ENCODE data around the gene C17orf113. TPM values are rescaled to one million over a fixed set of nuclear protein-coding genes. Genes with fewer than 3 reads are reported as not detected.
A peak's percentile ranks its signal among the peaks of the same experiment; 100 is the strongest.

Gene C17orf113
- total and polyA plus RNA-seq, 2 of the 13 experiments (the other 11 are each of a cell fraction or from before 2014, with no cell fraction given) = 0.87 to 1.1 TPM

- TF ChIP-seq TRIM22 (IDR thresholded peaks at IDR 0.05) = no peak
- TF ChIP-seq ETS1 (CRISPR knock-in tag; IDR thresholded peaks at IDR 0.05) = no peak
- TF ChIP-seq ZSCAN31 (CRISPR knock-in tag; IDR thresholded peaks at IDR 0.05; ENCODE audit: low read depth) = peak; percentile 73; the same call in 1 of the 2 replicates
- TF ChIP-seq RBM39 (IDR thresholded peaks at IDR 0.05; ENCODE audit: low read depth, low read length, poor library complexity, severe bottlenecking) = peak; percentile 61
- peak; percentile 41; the same call in 1 of the 2 replicates for TF ChIP-seq SP4 (CRISPR knock-in tag; IDR thresholded peaks at IDR 0.05)
- 0 out of 2 replicates have a peak, but pooled peaks have one; percentile 75 for TF ChIP-seq ZNF160 (CRISPR knock-in tag; IDR thresholded peaks at IDR 0.05)
- TF ChIP-seq NRL (CRISPR knock-in tag; IDR thresholded peaks at IDR 0.05; ENCODE audit: borderline replicate concordance) = peak; percentile 66; the same call in 1 of the 2 replicates
- TF ChIP-seq, protein P1, sequence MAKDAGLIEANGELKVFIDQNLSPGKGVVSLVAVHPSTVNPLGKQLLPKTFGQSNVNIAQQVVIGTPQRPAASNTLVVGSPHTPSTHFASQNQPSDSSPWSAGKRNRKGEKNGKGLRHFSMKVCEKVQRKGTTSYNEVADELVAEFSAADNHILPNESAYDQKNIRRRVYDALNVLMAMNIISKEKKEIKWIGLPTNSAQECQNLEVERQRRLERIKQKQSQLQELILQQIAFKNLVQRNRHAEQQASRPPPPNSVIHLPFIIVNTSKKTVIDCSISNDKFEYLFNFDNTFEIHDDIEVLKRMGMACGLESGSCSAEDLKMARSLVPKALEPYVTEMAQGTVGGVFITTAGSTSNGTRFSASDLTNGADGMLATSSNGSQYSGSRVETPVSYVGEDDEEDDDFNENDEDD (CRISPR knock-in tag; IDR thresholded peaks at IDR 0.05; ENCODE audit: borderline replicate concordance) = peak; percentile 34; the same call in 1 of the 2 replicates
- TF ChIP-seq, protein P2, sequence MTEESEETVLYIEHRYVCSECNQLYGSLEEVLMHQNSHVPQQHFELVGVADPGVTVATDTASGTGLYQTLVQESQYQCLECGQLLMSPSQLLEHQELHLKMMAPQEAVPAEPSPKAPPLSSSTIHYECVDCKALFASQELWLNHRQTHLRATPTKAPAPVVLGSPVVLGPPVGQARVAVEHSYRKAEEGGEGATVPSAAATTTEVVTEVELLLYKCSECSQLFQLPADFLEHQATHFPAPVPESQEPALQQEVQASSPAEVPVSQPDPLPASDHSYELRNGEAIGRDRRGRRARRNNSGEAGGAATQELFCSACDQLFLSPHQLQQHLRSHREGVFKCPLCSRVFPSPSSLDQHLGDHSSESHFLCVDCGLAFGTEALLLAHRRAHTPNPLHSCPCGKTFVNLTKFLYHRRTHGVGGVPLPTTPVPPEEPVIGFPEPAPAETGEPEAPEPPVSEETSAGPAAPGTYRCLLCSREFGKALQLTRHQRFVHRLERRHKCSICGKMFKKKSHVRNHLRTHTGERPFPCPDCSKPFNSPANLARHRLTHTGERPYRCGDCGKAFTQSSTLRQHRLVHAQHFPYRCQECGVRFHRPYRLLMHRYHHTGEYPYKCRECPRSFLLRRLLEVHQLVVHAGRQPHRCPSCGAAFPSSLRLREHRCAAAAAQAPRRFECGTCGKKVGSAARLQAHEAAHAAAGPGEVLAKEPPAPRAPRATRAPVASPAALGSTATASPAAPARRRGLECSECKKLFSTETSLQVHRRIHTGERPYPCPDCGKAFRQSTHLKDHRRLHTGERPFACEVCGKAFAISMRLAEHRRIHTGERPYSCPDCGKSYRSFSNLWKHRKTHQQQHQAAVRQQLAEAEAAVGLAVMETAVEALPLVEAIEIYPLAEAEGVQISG (CRISPR knock-in tag; IDR thresholded peaks at IDR 0.05) = peak; percentile 99
- TF ChIP-seq U2AF2 (IDR thresholded peaks at IDR 0.05; ENCODE audit: low read depth, low read length) = no peak
- 0 out of 2 replicates have a peak, but pooled peaks have one; percentile 12 for TF ChIP-seq ZNF598 (CRISPR knock-in tag; IDR thresholded peaks at IDR 0.05; ENCODE audit: borderline replicate concordance)
- no peak for TF ChIP-seq ZNF75D (CRISPR knock-in tag; IDR thresholded peaks at IDR 0.05; ENCODE audit: borderline replicate concordance)
- 0 out of 2 replicates have a peak, but pooled peaks have one; percentile 11 for TF ChIP-seq NFKBIZ (CRISPR knock-in tag; IDR thresholded peaks at IDR 0.05)
- TF ChIP-seq AKAP8 (CRISPR knock-in tag; IDR thresholded peaks at IDR 0.05) = peak; percentile 72; the same call in 1 of the 2 replicates
- TF ChIP-seq ELF3 (CRISPR knock-in tag; IDR thresholded peaks at IDR 0.05) = 0 out of 2 replicates have a peak, but pooled peaks have one; percentile 27
- peak; percentile 74; the same call in 1 of the 2 replicates for TF ChIP-seq ESRRA (CRISPR knock-in tag; IDR thresholded peaks at IDR 0.05; ENCODE audit: low read depth)
- TF ChIP-seq ZNF616 (CRISPR knock-in tag; IDR thresholded peaks at IDR 0.05; ENCODE audit: low read depth) = peak; percentile 76; the same call in 1 of the 2 replicates
- TF ChIP-seq ZNF235 (CRISPR knock-in tag; IDR thresholded peaks at IDR 0.05; ENCODE audit: borderline replicate concordance) = 0 out of 2 replicates have a peak, but pooled peaks have one; percentile 58
- no peak for TF ChIP-seq ZNF878 (CRISPR knock-in tag; IDR thresholded peaks at IDR 0.05)
- TF ChIP-seq, protein P3, sequence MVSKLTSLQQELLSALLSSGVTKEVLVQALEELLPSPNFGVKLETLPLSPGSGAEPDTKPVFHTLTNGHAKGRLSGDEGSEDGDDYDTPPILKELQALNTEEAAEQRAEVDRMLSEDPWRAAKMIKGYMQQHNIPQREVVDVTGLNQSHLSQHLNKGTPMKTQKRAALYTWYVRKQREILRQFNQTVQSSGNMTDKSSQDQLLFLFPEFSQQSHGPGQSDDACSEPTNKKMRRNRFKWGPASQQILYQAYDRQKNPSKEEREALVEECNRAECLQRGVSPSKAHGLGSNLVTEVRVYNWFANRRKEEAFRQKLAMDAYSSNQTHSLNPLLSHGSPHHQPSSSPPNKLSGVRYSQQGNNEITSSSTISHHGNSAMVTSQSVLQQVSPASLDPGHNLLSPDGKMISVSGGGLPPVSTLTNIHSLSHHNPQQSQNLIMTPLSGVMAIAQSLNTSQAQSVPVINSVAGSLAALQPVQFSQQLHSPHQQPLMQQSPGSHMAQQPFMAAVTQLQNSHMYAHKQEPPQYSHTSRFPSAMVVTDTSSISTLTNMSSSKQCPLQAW (CRISPR knock-in tag; IDR thresholded peaks at IDR 0.05) = no peak
- peak; percentile 62; the same call in 1 of the 2 replicates for TF ChIP-seq YEATS4 (CRISPR knock-in tag; IDR thresholded peaks at IDR 0.05; ENCODE audit: borderline replicate concordance)
Observed at GRCh38 chr17:42050393-42051012, at the start of gene C17orf113 (continued).

Data from HepG2 (cell line).